Measurements from ENCODE around the gene TMEM132C. TPM values are rescaled to one million over a fixed set of nuclear protein-coding genes. Genes with fewer than 3 reads are reported as not detected.

Gene TMEM132C
- total and polyA plus RNA-seq, 2 of the 4 experiments (the other 2 are of a cell fraction) = not detected

GRCh38 chr12:128534906-128535305 is 267.9 kb downstream of the TMEM132C start:
- Histone ChIP-seq H3K79me1 (ENCODE audit: low read depth in 1 of 2, low read length in 2 of 2) (no peaks in the 10 kb centered on the region), H2AK5ac (ENCODE audit: low read depth, low read length) (no peak overlapping the region), H3K36me3 (ENCODE audit: control insufficient read depth, insufficient read depth, low read length) (no peaks in the 10 kb centered on the region), H3K18ac (ENCODE audit: low read depth, low read length) (no peak overlapping the region), H4K91ac (ENCODE audit: insufficient read depth, low read depth, low read length) (no peak overlapping the region), H3K4me2 (ENCODE audit: low read depth, low read length) (no peak overlapping the region), H2BK20ac (ENCODE audit: low read depth, low read length) (no peak overlapping the region), H2AK9ac (replicated peaks; ENCODE audit: low read depth, low read length, poor library complexity) (no peak overlapping the region), H3K9me3 (ENCODE audit: control insufficient read depth, insufficient read depth, low read length) (peaks cover 29% of the 10 kb centered on the region), H3K14ac (replicated peaks; ENCODE audit: low read depth, low read length) (no peak overlapping the region), H4K5ac (ENCODE audit: low read depth, low read length) (no peak overlapping the region), H3K27ac (ENCODE audit: insufficient read depth, low read length) (no peak overlapping the region), H3K4me3 (ENCODE audit: insufficient read depth, low read depth, low read length) (no peak overlapping the region), H3K4me1 (ENCODE audit: control insufficient read depth, insufficient read depth, low read length) (no peaks in the 10 kb centered on the region), H3K4ac (ENCODE audit: low read depth, low read length) (no peak overlapping the region), H3K27me3 (ENCODE audit: control insufficient read depth, insufficient read depth, low read length) (no peaks in the 10 kb centered on the region), H4K20me1 (ENCODE audit: insufficient read depth, low read length) (no peaks in the 10 kb centered on the region), H2AFZ (replicated peaks; ENCODE audit: low read length, poor library complexity) (no peak overlapping the region), H3K56ac (ENCODE audit: extremely low read depth, insufficient read depth, low read length) (no peak overlapping the region), H3K23ac (ENCODE audit: low read depth, low read length) (no peak overlapping the region), H2BK15ac (ENCODE audit: low read depth, low read length) (no peak overlapping the region), H4K8ac (ENCODE audit: low read depth in 2 of 2, low read length in 2 of 2) (no peak overlapping the region), H3K9ac (ENCODE audit: low read depth, low read length) (no peak overlapping the region), H3K9me1 (ENCODE audit: insufficient read depth, low read length) (no peaks in the 10 kb centered on the region), H2BK5ac (ENCODE audit: low read depth, low read length, poor library complexity, severe bottlenecking) (no peak overlapping the region), H2BK120ac (ENCODE audit: low read depth, low read length) (no peak overlapping the region)
- dilution Hi-C loops (cut with HindIII; ENCODE audit: low sequenced_read_pairs, unreplicated experiment) = no loop called here
- intact Hi-C loops (cut with micrococcal nuclease) = no loop called here
- TF ChIP-seq RFX5 (IDR thresholded peaks at IDR 0.05; ENCODE audit: low read depth, low read length) (no peak), CTCF (conservative IDR thresholded peaks at IDR 0.05; ENCODE audit: low read depth, low read length) (no peak), BHLHE40 (IDR thresholded peaks at IDR 0.05; ENCODE audit: low read depth, low read length) (no peak), MAFK (IDR thresholded peaks at IDR 0.05; ENCODE audit: low read depth, low read length) (no peak), POLR2A (IDR thresholded peaks at IDR 0.05; ENCODE audit: low read depth, low read length) (no peak), FOS (IDR thresholded peaks at IDR 0.05; ENCODE audit: low read depth, low read length) (no peak), CHD1 (IDR thresholded peaks at IDR 0.05; ENCODE audit: low read depth, low read length) (no peak), MAZ (IDR thresholded peaks at IDR 0.05; ENCODE audit: borderline replicate concordance, low read depth, low read length) (no peak)
- no TSS peak for BruUV-seq (replicated peaks)
- WGBS, 2 experiments (ENCODE audit: extremely low coverage in 2 of 2, insufficient read length in 1 of 2) = 18% methylated on average over 2 of the region's 5 CpGs; no CpG with 5 or more reads in 1 of the 2 experiments
- ATAC-seq (ENCODE audit: low read depth) = no peak
- POLR2A ChIA-PET (ENCODE audit: unreplicated experiment) = no interaction called here
- no peak for DNase-seq
- CTCF ChIA-PET = no interaction called here
- in situ Hi-C loops (cut with MboI; ENCODE audit: low sequenced_read_pairs) = no loop called here

Data from IMR-90 (cell line).